Keratinocyte (primary cell): ENCODE data around the gene NUDT14. TPM values are rescaled to one million over a fixed set of nuclear protein-coding genes. Genes with fewer than 3 reads are reported as not detected.

ENCODE experiments used
- DNase-seq: peaks from one replicate; pipeline ENCODE4 v3.0.0-alpha.2; 2011; ENCODE audit warnings: low read depth, missing footprints, low spot score
- FAIRE-seq: peaks from 2 replicates; lab custom pipeline; 2011; peaks lifted over from hg19 to GRCh38; lab: Jason Lieb, UNC
- H2AFZ ChIP-seq: 2 replicates; pipeline ENCODE4 v1.6.0; 2012; ENCODE audit warnings: low read length, control low read depth, inconsistent platforms; ENCODE audit not compliant: control insufficient read depth
- H3K27ac ChIP-seq: 2 replicates; pipeline ENCODE4 v1.5.1; 2011; ENCODE audit warnings: low read length; ENCODE audit not compliant: control insufficient read depth, insufficient read depth
- H3K27me3 ChIP-seq: 3 replicates; pipeline ENCODE4 v1.6.0; 2011; ENCODE audit warnings: low read length; ENCODE audit not compliant: control insufficient read depth, insufficient read depth; ENCODE audit errors: extremely low read depth
- H3K36me3 ChIP-seq, 2 experiments: 2 replicates in 1 of 2; 3 replicates in 1 of 2; pipeline ENCODE4 v1.5.1; 2011; ENCODE audit warnings: low read length in 2 of 2, mild to moderate bottlenecking in 1 of 2; ENCODE audit not compliant: control insufficient read depth in 2 of 2, insufficient read depth in 2 of 2; ENCODE audit errors: extremely low read depth in 1 of 2
- H3K4me1 ChIP-seq: 3 replicates; pipeline ENCODE4 v1.5.1; 2011; ENCODE audit warnings: low read length; ENCODE audit not compliant: control insufficient read depth, insufficient read depth; ENCODE audit errors: extremely low read depth
- H3K4me2 ChIP-seq: 3 replicates; pipeline ENCODE4 v1.6.0; 2011; ENCODE audit warnings: low read depth, low read length; ENCODE audit not compliant: control insufficient read depth, insufficient read depth; ENCODE audit errors: extremely low read depth
- H3K4me3 ChIP-seq, 3 experiments: fragments of 200-600 bp in 1 of 3; sonication (generic) in 1 of 3; 2 replicates in 2 of 3; 3 replicates in 1 of 3; pipeline ENCODE4 v1.5.1; 2011 to 2016; ENCODE audit warnings: low read length in 3 of 3, mild to moderate bottlenecking in 3 of 3, control low read depth in 2 of 3, inconsistent platforms in 1 of 3, low read depth in 1 of 3, mixed read lengths in 1 of 3, mixed run types in 1 of 3, moderate library complexity in 1 of 3; ENCODE audit not compliant: control insufficient read depth in 2 of 3, insufficient read depth in 2 of 3; ENCODE audit errors: extremely low read depth in 1 of 3
- H3K79me2 ChIP-seq: 2 replicates; pipeline ENCODE4 v1.6.0; 2012; ENCODE audit warnings: low read length; ENCODE audit not compliant: control insufficient read depth, insufficient read depth
- H3K9ac ChIP-seq: 3 replicates; pipeline ENCODE4 v1.6.0; 2011; ENCODE audit warnings: low read length; ENCODE audit not compliant: control insufficient read depth, insufficient read depth; ENCODE audit errors: extremely low read depth
- H3K9me1 ChIP-seq: 3 replicates; pipeline ENCODE4 v1.6.0; 2011; ENCODE audit warnings: low read length; ENCODE audit not compliant: control insufficient read depth, insufficient read depth; ENCODE audit errors: extremely low read depth
- H3K9me3 ChIP-seq: 2 replicates; pipeline ENCODE4 v1.5.1; 2012; ENCODE audit warnings: low read depth, low read length; ENCODE audit not compliant: control insufficient read depth
- H4K20me1 ChIP-seq: 3 replicates; pipeline ENCODE4 v1.6.0; 2011; ENCODE audit warnings: low read length; ENCODE audit not compliant: control insufficient read depth, insufficient read depth; ENCODE audit errors: extremely low read depth
- EZH2 ChIP-seq: IDR thresholded peaks from one replicate; pipeline ENCODE4 v1.6.1; 2012; ENCODE audit warnings: inconsistent platforms, mild to moderate bottlenecking, low read length, moderate library complexity
- dilution Hi-C: fragments of 300-500 bp; cut with MboI; formaldehyde crosslinking; loops from one replicate; pipeline ENCODE4 v1.7.0; 2020; ENCODE audit warnings: low sequenced_read_pairs; ENCODE audit not compliant: extremely low pct_ligation_motif_present
- polyA plus RNA-seq, 5 experiments: library from polyadenylated mRNA; depleted of rRNA in 3 of 5; stranded (reverse) in 3 of 5; stranded (forward) in 1 of 5; unstranded in 1 of 5; fragments of >200 nt; gene quantifications; 1 replicate in 1 of 5; 2 replicates in 3 of 5; 3 replicates in 1 of 5; pipeline versions ENCODE4 v1.2.1 to v1.2.3, GENCODE V29; 2011 to 2012; ENCODE audit warnings: missing spikeins in 2 of 5, low read depth in 1 of 5, low replicate concordance in 1 of 5
- TF ChIP-seq, protein P1 (sequence below), 3 experiments: IDR thresholded peaks in 1 of 3; conservative IDR thresholded peaks in 1 of 3; optimal IDR thresholded peaks in 1 of 3; 2 replicates in 2 of 3; 3 replicates in 1 of 3; pipeline versions ENCODE3 to v1.5.1; 2011; ENCODE audit warnings: low read length in 3 of 3, mild to moderate bottlenecking in 3 of 3, moderate library complexity in 2 of 3, control low read depth in 1 of 3, inconsistent platforms in 1 of 3; ENCODE audit not compliant: insufficient read depth in 2 of 3; ENCODE audit errors: extremely low read depth in 1 of 3

Gene NUDT14
- polyA plus RNA-seq, 1 donor (not counting 4 experiments of a cell fraction or from before 2014, with no cell fraction given): 15.6 TPM

DNA sequence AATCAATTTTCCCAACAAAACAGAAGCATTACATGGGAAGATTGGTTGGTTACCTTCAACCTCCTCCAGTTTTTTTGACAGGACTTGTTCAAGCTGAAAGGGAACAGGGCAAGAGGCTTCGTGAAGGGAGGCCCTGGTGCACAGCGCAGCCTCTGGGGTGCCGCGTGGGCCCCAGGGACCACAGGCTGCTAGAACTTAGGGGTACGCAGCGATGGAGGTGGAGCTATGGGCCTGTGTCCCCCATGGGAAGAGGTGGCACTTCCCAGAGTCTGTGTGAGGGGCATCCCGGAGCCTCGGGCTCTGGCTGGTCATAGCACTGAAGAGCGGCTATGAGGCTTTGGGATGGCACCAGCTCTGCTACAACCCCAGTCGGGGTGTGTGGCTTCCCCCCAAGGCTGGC is 45.1 kb upstream of the NUDT14 start:
- Histone ChIP-seq H3K4me3 (no peak overlapping the region), H2AFZ (no peak overlapping the region), H3K9ac (no peak overlapping the region), H3K27me3 (no peaks in the 10 kb centered on the region), H3K4me1 (no peaks in the 10 kb centered on the region), H4K20me1 (no peaks in the 10 kb centered on the region), H3K36me3 (peaks cover 9 to 12% of the 10 kb centered on the region in 2 experiments), H3K79me2 (no peaks in the 10 kb centered on the region), H3K9me3 (no peaks in the 10 kb centered on the region), H3K4me2 (no peak overlapping the region), H3K27ac (no peak overlapping the region), H3K9me1 (no peaks in the 10 kb centered on the region)
- no peak for DNase-seq
- FAIRE-seq: no peak
- TF ChIP-seq, protein P1, sequence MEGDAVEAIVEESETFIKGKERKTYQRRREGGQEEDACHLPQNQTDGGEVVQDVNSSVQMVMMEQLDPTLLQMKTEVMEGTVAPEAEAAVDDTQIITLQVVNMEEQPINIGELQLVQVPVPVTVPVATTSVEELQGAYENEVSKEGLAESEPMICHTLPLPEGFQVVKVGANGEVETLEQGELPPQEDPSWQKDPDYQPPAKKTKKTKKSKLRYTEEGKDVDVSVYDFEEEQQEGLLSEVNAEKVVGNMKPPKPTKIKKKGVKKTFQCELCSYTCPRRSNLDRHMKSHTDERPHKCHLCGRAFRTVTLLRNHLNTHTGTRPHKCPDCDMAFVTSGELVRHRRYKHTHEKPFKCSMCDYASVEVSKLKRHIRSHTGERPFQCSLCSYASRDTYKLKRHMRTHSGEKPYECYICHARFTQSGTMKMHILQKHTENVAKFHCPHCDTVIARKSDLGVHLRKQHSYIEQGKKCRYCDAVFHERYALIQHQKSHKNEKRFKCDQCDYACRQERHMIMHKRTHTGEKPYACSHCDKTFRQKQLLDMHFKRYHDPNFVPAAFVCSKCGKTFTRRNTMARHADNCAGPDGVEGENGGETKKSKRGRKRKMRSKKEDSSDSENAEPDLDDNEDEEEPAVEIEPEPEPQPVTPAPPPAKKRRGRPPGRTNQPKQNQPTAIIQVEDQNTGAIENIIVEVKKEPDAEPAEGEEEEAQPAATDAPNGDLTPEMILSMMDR (optimal IDR thresholded peaks at IDR 0.05 in 1 of 3, IDR thresholded peaks at IDR 0.05 in 1 of 3, conservative IDR thresholded peaks at IDR 0.05 in 1 of 3; ENCODE audit: extremely low read depth in 1 of 3, insufficient read depth in 2 of 3, low read length in 3 of 3): no peak
- dilution Hi-C loops: no loop called here

DNA sequence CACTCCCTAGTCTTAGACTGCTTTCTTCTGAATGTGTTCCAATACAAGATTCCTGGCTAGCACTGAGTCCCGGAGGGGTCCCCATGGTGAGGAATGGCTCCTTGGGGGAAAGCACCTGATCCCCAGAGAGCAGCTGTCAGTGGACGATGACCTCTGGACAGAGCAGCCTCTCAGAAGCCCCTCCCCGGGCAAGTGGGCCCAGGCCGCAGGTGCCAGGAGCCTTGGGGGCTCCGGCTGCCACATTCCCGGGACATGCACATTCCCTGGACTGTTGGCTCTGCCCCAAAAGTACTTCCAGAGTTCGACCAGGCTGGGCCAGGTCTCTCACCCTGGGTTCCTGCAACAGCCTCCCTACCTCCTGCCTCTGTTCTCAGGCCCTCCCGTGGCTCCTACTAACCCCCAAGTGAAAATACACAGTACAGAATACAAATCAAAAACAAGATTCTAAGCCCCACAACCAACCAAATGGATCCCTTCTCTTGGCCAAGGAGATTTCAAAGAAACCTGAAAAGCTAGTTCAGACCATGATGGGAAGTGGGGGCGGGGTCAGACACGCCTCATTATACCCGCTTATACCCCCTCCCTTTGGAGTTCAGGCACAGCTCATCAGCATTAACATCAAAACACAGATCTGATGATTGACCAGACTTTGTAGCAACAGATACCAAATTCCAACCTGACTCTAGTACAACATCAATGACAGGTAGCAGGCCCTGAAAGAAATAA is 43.9 kb upstream of the NUDT14 start:
- Histone ChIP-seq H3K9me1 (no peaks in the 10 kb centered on the region), H3K79me2 (no peaks in the 10 kb centered on the region), H3K27ac (no peak overlapping the region), H3K9ac (no peak overlapping the region), H3K4me2 (no peak overlapping the region), H3K4me3 (no peak overlapping the region), H3K27me3 (no peaks in the 10 kb centered on the region), H3K4me1 (no peaks in the 10 kb centered on the region), H4K20me1 (no peaks in the 10 kb centered on the region), H3K36me3 (peaks cover 12 to 15% of the 10 kb centered on the region in 2 experiments), H3K9me3 (no peaks in the 10 kb centered on the region), H2AFZ (no peak overlapping the region)
- DNase-seq: no peak
- dilution Hi-C loops: no loop called here
- no peak for FAIRE-seq
- TF ChIP-seq, protein P1 (optimal IDR thresholded peaks at IDR 0.05 in 1 of 3, IDR thresholded peaks at IDR 0.05 in 1 of 3, conservative IDR thresholded peaks at IDR 0.05 in 1 of 3; ENCODE audit: extremely low read depth in 1 of 3, insufficient read depth in 2 of 3, low read length in 3 of 3): no peak
- no peak for TF ChIP-seq EZH2
